Neutrophil (primary cell): ENCODE measurements around the gene B3GALT6.

ENCODE experiments used
- H3K27ac ChIP-seq: fragments of 200-600 bp; sonication (generic); 2 replicates; pipeline ENCODE4 v1.5.1; 2016; ENCODE audit warnings: mild to moderate bottlenecking, moderate library complexity
- H3K27me3 ChIP-seq: fragments of 200-600 bp; sonication (generic); 2 replicates; pipeline ENCODE4 v1.6.0; 2016; ENCODE audit warnings: mild to moderate bottlenecking
- H3K36me3 ChIP-seq: fragments of 200-600 bp; sonication (generic); 2 replicates; pipeline ENCODE4 v1.5.1; 2017
- H3K4me1 ChIP-seq, 2 experiments: fragments of 200-600 bp in 1 of 2; sonication (generic) in 1 of 2; 1 replicate in 1 of 2; 2 replicates in 1 of 2; pipeline versions ENCODE4 v1.5.1 to v1.6.1; 2013 to 2016; ENCODE audit warnings: low read depth in 1 of 2, low read length in 1 of 2, mild to moderate bottlenecking in 1 of 2, moderate library complexity in 1 of 2; ENCODE audit not compliant: control insufficient read depth in 1 of 2, insufficient read depth in 1 of 2
- H3K4me3 ChIP-seq, 2 experiments: fragments of 200-600 bp in 1 of 2; sonication (generic) in 1 of 2; 1 replicate in 1 of 2; 2 replicates in 1 of 2; pipeline ENCODE4 v1.5.1; 2013 to 2016; ENCODE audit warnings: low read depth in 1 of 2, low read length in 1 of 2, mild to moderate bottlenecking in 1 of 2, moderate library complexity in 1 of 2
- H3K9me3 ChIP-seq: fragments of 200-600 bp; sonication (generic); 2 replicates; pipeline ENCODE4 v1.5.1; 2016
- TF ChIP-seq, protein P1 (sequence below): fragments of 200-600 bp; sonication (generic); IDR thresholded peaks from 2 replicates; pipeline ENCODE4 v1.5.1; 2016; ENCODE audit warnings: antibody characterized with exemption

Gene B3GALT6

DNA sequence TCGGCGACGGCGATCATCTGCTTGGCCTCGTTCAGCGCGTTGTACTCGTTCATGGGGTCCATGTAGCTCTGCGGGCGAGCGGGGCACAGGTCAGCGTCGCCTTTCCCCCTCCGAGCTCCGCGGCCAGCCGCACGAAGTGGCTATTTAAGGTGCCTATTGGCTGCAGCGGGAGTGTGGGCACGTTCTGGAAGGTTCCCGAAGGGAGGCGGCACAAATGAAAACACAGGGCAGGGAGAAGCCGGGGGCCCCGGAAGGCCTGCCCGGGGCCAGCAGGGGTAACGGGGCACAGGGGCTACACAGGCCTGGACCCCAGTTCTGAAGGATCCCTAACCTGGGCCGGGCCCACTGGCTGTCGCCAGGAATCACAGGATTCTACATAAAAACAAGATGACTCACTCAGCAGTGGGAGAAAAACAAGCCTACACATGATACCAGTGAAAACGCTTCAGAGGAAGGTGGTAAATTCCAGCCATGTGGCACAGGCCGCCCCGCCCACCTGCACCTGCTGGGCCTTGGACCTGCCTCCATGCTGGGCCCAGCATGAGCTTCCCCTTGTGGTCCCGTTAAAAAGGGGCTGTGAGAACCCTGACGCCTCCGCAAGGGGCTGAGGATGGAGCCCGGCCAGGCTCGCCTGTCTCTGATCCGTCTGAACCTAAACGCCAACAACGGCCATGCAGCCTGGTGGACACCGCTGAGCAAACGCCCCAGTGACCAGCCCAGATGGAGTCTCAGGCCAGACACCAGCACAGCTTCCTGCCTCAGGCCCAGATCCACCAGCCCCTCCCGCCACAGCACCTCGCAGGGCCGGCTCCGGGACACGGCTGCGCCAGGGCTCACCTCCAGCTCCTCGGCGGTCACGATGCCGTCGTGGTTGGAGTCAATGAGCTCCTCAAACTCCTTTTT lies 14.2 kb upstream of the B3GALT6 start:
- Histone ChIP-seq H3K27ac (no peak overlapping the region), H3K4me3 (no peak overlapping the region), H3K27me3 (peaks cover 26% of the 10 kb centered on the region), H3K9me3 (no peaks in the 10 kb centered on the region), H3K4me1 (peaks cover 0 to 6% of the 10 kb centered on the region in 2 experiments), H3K36me3 (peaks cover 78% of the 10 kb centered on the region)
- TF ChIP-seq, protein P1, sequence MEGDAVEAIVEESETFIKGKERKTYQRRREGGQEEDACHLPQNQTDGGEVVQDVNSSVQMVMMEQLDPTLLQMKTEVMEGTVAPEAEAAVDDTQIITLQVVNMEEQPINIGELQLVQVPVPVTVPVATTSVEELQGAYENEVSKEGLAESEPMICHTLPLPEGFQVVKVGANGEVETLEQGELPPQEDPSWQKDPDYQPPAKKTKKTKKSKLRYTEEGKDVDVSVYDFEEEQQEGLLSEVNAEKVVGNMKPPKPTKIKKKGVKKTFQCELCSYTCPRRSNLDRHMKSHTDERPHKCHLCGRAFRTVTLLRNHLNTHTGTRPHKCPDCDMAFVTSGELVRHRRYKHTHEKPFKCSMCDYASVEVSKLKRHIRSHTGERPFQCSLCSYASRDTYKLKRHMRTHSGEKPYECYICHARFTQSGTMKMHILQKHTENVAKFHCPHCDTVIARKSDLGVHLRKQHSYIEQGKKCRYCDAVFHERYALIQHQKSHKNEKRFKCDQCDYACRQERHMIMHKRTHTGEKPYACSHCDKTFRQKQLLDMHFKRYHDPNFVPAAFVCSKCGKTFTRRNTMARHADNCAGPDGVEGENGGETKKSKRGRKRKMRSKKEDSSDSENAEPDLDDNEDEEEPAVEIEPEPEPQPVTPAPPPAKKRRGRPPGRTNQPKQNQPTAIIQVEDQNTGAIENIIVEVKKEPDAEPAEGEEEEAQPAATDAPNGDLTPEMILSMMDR = no peak

DNA sequence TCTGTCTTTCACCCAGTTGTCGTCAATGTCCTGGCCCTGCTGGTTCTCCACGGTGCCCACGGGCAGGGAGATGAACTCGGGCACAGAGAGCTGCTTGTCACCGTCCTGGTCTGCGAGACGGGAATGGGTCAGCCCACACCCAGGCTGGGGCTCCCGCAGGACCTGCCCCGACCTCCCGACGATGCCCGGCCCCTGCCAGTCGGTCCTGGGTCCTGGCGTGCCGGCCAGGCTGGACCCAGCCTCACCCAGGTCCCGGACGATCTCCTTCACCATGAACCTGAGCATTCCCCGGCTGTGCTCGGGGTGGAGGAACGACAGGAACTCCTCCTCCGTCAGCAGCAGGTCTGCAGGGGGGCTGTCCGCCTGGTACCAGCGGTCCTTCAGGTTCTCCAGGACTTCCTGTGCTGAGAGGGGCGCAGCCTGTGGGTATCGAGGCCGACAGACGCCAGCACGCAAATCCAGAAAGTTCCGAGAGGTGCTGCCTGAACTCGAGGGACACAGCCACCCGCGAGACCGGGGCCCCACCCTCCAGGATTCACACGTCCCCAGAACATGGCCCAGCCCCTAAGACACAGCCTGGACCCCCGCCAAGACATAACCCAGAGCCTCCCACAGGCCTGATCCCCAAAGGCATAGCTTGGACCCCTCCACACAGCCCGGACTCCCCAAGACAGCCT lies 13.4 kb upstream of the B3GALT6 start:
- TF ChIP-seq, protein P1 = no peak
- Histone ChIP-seq H3K27ac (no peak overlapping the region), H3K4me1 (no peaks in the 10 kb centered on the region), H3K27me3 (peaks cover 18% of the 10 kb centered on the region), H3K9me3 (no peaks in the 10 kb centered on the region), H3K4me3 (no peak overlapping the region), H3K36me3 (peaks cover 86% of the 10 kb centered on the region)

DNA sequence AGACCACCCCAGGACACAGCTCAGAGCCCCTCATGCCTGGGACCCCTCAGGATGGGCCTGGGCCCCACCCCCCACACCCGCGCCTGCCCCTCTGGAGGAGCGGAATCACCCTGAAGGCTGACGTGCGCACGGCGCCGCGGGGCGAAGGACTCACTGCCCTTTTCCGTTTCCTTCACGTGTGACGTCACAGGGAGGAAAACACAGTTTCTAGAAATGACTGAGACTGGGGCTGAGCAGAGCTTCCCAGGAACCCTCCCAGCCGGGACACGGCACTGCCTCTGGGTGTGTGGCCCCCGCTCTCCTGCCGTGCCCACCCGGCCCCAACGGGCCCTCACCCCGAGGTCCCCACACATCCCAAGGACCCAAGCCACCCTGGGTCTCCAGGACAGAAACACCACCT lies 12.7 kb upstream of the B3GALT6 start:
- Histone ChIP-seq H3K36me3 (peaks cover 93% of the 10 kb centered on the region), H3K27me3 (peaks cover 11% of the 10 kb centered on the region), H3K4me3 (no peak overlapping the region), H3K27ac (no peak overlapping the region), H3K9me3 (no peaks in the 10 kb centered on the region), H3K4me1 (no peaks in the 10 kb centered on the region)
- TF ChIP-seq, protein P1 = no peak

DNA sequence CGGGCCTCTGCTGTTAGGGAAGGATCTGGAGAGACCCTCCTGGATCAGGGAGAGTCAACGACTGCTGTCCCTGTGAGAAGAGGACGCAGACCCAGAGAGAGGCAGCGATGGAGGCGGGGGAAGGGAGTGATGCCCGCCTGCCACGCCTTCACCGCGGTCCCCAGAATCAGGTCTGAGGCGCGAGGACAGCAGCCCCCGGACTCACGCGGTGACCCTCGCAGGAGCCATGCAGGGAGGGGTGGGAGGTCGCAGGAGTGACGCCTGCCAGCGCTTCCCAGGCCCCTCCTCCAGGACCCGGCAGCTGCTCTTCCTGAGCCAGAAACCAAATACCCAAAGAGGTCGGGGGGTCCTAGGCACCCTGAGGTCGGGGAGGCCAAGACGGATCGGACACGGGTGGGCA lies 11.8 kb upstream of the B3GALT6 start:
- H3K36me3 ChIP-seq = peaks cover 100% of the 10 kb centered on the region

DNA sequence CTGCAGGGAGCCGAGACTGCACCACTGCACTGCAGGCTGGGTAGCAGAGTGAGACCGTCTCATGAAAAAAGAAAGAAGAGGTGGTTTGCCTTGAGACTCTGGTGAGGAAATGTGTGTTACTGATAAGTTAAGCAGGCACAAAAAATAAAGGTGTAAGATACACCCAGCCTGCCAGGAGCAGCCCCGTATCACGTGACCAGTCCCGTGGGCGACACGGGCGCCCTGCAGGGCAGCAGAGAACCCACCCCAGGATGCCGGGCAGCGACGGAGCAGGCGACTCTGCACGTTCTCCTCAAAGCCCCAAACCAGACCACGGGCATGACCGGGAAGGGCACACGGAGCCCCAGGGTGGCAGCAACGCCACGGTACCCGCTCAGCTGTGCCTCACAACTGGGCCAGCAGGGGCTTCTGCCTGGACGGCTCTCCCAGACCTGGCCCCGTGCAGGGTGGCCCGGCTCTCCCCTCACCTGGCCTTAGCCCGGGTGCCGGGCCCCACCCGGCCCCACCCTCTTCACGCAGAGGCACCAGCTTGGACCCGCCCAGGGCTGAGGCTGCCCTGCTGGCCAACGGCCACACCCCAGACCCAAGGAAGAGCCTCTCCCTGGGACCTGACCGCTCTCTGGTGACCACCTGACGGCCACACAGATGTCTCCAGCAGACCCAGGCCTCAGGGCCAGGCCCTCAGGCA lies 10.0 kb upstream of the B3GALT6 start:
- Histone ChIP-seq H3K9me3 (no peaks in the 10 kb centered on the region), H3K4me1 (no peaks in the 10 kb centered on the region), H3K4me3 (no peak overlapping the region), H3K27me3 (no peaks in the 10 kb centered on the region), H3K27ac (no peak overlapping the region), H3K36me3 (peaks cover 100% of the 10 kb centered on the region)
- TF ChIP-seq, protein P1 = no peak

More for the DNA sequence above, 11.8 kb upstream of the B3GALT6 start:
- peaks cover 3% of the 10 kb centered on the region for H3K27me3 ChIP-seq
- H3K4me3 ChIP-seq = no peak overlapping the region
- H3K27ac ChIP-seq = no peak overlapping the region
- TF ChIP-seq, protein P1 = no peak
- no peaks in the 10 kb centered on the region for H3K4me1 ChIP-seq
- no peaks in the 10 kb centered on the region for H3K9me3 ChIP-seq
